ENCODE data around the gene TCEAL4.
"Not testable (repeated sequence)": the region's sequence is repeated elsewhere in the genome, so short reads cannot be mapped to it uniquely, and the experiment has no call there.

GRCh38 chrX:103595202-103595601 is 9.9 kb downstream of the TCEAL4 start:
- TF ChIP-seq EZH2 (IDR thresholded peaks at IDR 0.05); POLR2AphosphoS5 (IDR thresholded peaks at IDR 0.05; ENCODE audit: borderline replicate concordance, low read depth, low read length); FOXP2 (optimal IDR thresholded peaks at IDR 0.05; ENCODE audit: control extremely low read depth, extremely low read length, insufficient read depth): not testable (repeated sequence)

Data from SK-N-MC (cell line).